GM12891 (cell line): Measurements from ENCODE around the gene LYPD6.

ENCODE experiments used
- POLR2A ChIP-seq: IDR thresholded peaks from 2 replicates; pipeline ENCODE4 v1.6.1; 2011; ENCODE audit warnings: low read depth, low read length, control low read depth
- POLR2AphosphoS5 ChIP-seq: IDR thresholded peaks from 2 replicates; pipeline ENCODE4 v1.6.1; 2011; ENCODE audit warnings: low read depth, low read length, control low read depth
- TAF1 ChIP-seq: IDR thresholded peaks from 2 replicates; pipeline ENCODE4 v1.6.1; 2011; ENCODE audit warnings: low read depth, low read length, control low read depth

GRCh38 chr2:149449017-149449416, 118.6 kb downstream of the LYPD6 start:
- TF ChIP-seq POLR2A = no peak
- no peak for TF ChIP-seq TAF1
- no peak for TF ChIP-seq POLR2AphosphoS5
